Lower leg skin (tissue), 3 donors: ENCODE measurements around the gene RANBP9.

ENCODE experiments used
- POLR2A ChIP-seq, 2 donors: fragments of 450-650 bp; IDR thresholded peaks; one replicate each; pipeline ENCODE4 v1.6.1; 2016 to 2017; ENCODE audit warnings: antibody characterized with exemption in 2 of 2, mild to moderate bottlenecking in 1 of 2, moderate library complexity in 1 of 2
- TF ChIP-seq, protein P1 (sequence below), 3 donors: fragments of 450-650 bp; IDR thresholded peaks; one replicate each; pipeline ENCODE4 v1.5.1; 2016; ENCODE audit warnings: antibody characterized with exemption in 3 of 3, mild to moderate bottlenecking in 3 of 3, moderate library complexity in 2 of 3

- TF ChIP-seq, protein P1, sequence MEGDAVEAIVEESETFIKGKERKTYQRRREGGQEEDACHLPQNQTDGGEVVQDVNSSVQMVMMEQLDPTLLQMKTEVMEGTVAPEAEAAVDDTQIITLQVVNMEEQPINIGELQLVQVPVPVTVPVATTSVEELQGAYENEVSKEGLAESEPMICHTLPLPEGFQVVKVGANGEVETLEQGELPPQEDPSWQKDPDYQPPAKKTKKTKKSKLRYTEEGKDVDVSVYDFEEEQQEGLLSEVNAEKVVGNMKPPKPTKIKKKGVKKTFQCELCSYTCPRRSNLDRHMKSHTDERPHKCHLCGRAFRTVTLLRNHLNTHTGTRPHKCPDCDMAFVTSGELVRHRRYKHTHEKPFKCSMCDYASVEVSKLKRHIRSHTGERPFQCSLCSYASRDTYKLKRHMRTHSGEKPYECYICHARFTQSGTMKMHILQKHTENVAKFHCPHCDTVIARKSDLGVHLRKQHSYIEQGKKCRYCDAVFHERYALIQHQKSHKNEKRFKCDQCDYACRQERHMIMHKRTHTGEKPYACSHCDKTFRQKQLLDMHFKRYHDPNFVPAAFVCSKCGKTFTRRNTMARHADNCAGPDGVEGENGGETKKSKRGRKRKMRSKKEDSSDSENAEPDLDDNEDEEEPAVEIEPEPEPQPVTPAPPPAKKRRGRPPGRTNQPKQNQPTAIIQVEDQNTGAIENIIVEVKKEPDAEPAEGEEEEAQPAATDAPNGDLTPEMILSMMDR (IDR thresholded peaks at IDR 0.05) = no peak
- TF ChIP-seq POLR2A (IDR thresholded peaks at IDR 0.05) = no peak
These were observed 97.3 kb downstream of the RANBP9 start for GRCh38 chr6:13614126-13614925.
